Sigmoid colon (tissue), 7 donors: ENCODE results near the gene KRTAP10-3. TPM values are rescaled to one million over a fixed set of nuclear protein-coding genes. Genes with fewer than 3 reads are reported as not detected.
"Not testable (repeated sequence)": the region's sequence is repeated elsewhere in the genome, so short reads cannot be mapped to it uniquely, and the experiment has no call there.

ENCODE experiments used
- DNase-seq: peaks from one replicate; pipeline ENCODE4 v3.0.0-alpha.2; 2019
- H3K27ac ChIP-seq, 4 donors: fragments of 200-600 bp; sonication (generic); one replicate each; pipeline ENCODE4 v1.5.1; 2016 to 2019; ENCODE audit warnings: mild to moderate bottlenecking in 1 of 4
- H3K27me3 ChIP-seq, 3 donors: fragments of 200-600 bp; sonication (generic); one replicate each; pipeline ENCODE4 v1.5.1; 2019; ENCODE audit warnings: mild to moderate bottlenecking in 1 of 3
- H3K36me3 ChIP-seq, 4 donors: fragments of 200-600 bp; sonication (generic); one replicate each; pipeline ENCODE4 v1.5.1; 2016 to 2019
- H3K4me1 ChIP-seq, 4 donors: fragments of 200-600 bp; sonication (generic); one replicate each; pipeline ENCODE4 v1.5.1; 2017 to 2019
- H3K4me3 ChIP-seq, 4 donors: fragments of 200-600 bp; sonication (generic); one replicate each; pipeline ENCODE4 v1.5.1; 2017 to 2019; ENCODE audit warnings: mild to moderate bottlenecking in 2 of 4, moderate library complexity in 1 of 4
- H3K9me3 ChIP-seq, 4 donors: fragments of 200-600 bp in 3 of 4; sonication (generic) in 3 of 4; one replicate each; pipeline versions ENCODE4 v1.5.1 to v1.6.1; 2013 to 2019
- CTCF ChIP-seq, 4 experiments: fragments of 450-650 bp in 3 of 4; fragments of 200-600 bp in 1 of 4; IDR thresholded peaks; one replicate each; pipeline ENCODE4 v1.5.1; 2016 to 2019; ENCODE audit warnings: antibody characterized with exemption in 4 of 4, mild to moderate bottlenecking in 3 of 4, moderate library complexity in 2 of 4
- EP300 ChIP-seq, 4 donors: sonication (generic); formaldehyde crosslinking; IDR thresholded peaks; one replicate each; pipeline ENCODE4 v1.6.1; 2017; ENCODE audit warnings: antibody characterized with exemption in 4 of 4
- POLR2A ChIP-seq, 2 donors: fragments of 450-650 bp; IDR thresholded peaks; one replicate each; pipeline ENCODE4 v1.6.1; 2016; ENCODE audit warnings: antibody characterized with exemption in 2 of 2, mild to moderate bottlenecking in 2 of 2, moderate library complexity in 2 of 2
- POLR2AphosphoS5 ChIP-seq, 4 donors: sonication (generic); formaldehyde crosslinking; IDR thresholded peaks; one replicate each; pipeline ENCODE4 v1.6.1; 2017; ENCODE audit warnings: antibody characterized with exemption in 4 of 4
- WGBS, 2 donors: extraction: QIAGEN DNeasy Blood & Tissue Kit; methylation state at CpG; one replicate each; pipeline ENCODE4 v1.1.7; 2013; 5-methylcytosine and 5-hydroxymethylcytosine counted together
- intact Hi-C: fragments of 100-400 bp; cut with DNase I; formaldehyde crosslinking; loops from one replicate; pipeline ENCODE4 v1.15.1; 2023
- polyA plus RNA-seq, 3 donors: library from polyadenylated mRNA; stranded (reverse); fragments of 200-250 nt; gene quantifications; one replicate each; pipeline ENCODE4 v1.2.3, GENCODE V29; 2013
- total RNA-seq, 4 donors: library from RNA; depleted of rRNA; stranded (reverse); fragments of >200 nt; gene quantifications; one replicate each; pipeline ENCODE4 v1.1.0, GENCODE V29; 2016
- donor health status: healthy with polysubstance abuse.
- donor health status: Bipolar disorder and iron deficiency.
- donor health status: healthy.

KRTAP10-3 gene
- total and polyA plus RNA-seq, 7 donors, result 0.66 TPM; not detected in 6

GRCh38 chr21:44555200-44555875 is 3.3 kb downstream of the KRTAP10-3 start:
- Histone ChIP-seq H3K36me3 (no peaks in the 10 kb centered on the region), H3K27ac (no peak overlapping the region), H3K4me3 (no peak overlapping the region), H3K4me1 (no peaks in the 10 kb centered on the region), H3K27me3 (peaks cover 0 to 44% (median 0%) of the 10 kb centered on the region in 3 donors), H3K9me3 (peaks cover 0 to 3% (median 0%) of the 10 kb centered on the region in 4 donors)
- TF ChIP-seq POLR2A (IDR thresholded peaks at IDR 0.05) (no peak), POLR2AphosphoS5 (IDR thresholded peaks at IDR 0.05) (no peak), CTCF (IDR thresholded peaks at IDR 0.05) (no peak), EP300 (IDR thresholded peaks at IDR 0.05) (no peak)
- intact Hi-C loops, result no loop called here
- 83 to 84% methylated on average over 13 of the region's 13 CpGs for WGBS, 2 donors
- DNase-seq, result peak; percentile 41

- intact Hi-C loops, result no loop called here
- Histone ChIP-seq H3K4me1 (peaks cover 0 to 7% (median 4%) of the 10 kb centered on the region in 4 donors), H3K9me3 (peaks cover 0 to 3% (median 0%) of the 10 kb centered on the region in 4 donors), H3K27ac (no peak overlapping the region), H3K27me3 (peaks cover 0 to 56% (median 0%) of the 10 kb centered on the region in 3 donors), H3K4me3 (no peak overlapping the region), H3K36me3 (no peaks in the 10 kb centered on the region)
- TF ChIP-seq POLR2A (IDR thresholded peaks at IDR 0.05), result no peak
- no peak for DNase-seq
- WGBS, 2 donors, result 79 to 85% methylated on average over 13 of the region's 13 CpGs
Measured at GRCh38 chr21:44552681-44553080, 5.9 kb downstream of the KRTAP10-3 start.

GRCh38 chr21:44552136-44552535 is 6.5 kb downstream of the KRTAP10-3 start:
- Histone ChIP-seq H3K27ac (no peak overlapping the region), H3K4me3 (no peak overlapping the region), H3K9me3 (peaks cover 0 to 3% (median 0%) of the 10 kb centered on the region in 4 donors), H3K4me1 (peaks cover 0 to 7% (median 4%) of the 10 kb centered on the region in 4 donors), H3K27me3 (peaks cover 0 to 50% (median 0%) of the 10 kb centered on the region in 3 donors), H3K36me3 (no peaks in the 10 kb centered on the region)
- no peak for TF ChIP-seq EP300 (IDR thresholded peaks at IDR 0.05)
- TF ChIP-seq CTCF (IDR thresholded peaks at IDR 0.05), result no peak
- no peak for TF ChIP-seq POLR2A (IDR thresholded peaks at IDR 0.05)
- TF ChIP-seq POLR2AphosphoS5 (IDR thresholded peaks at IDR 0.05), result no peak
- WGBS, 2 donors, result 89 to 97% methylated on average over 6 of the region's 6 CpGs
- peak; percentile 39 for DNase-seq
- intact Hi-C loops, result no loop called here

GRCh38 chr21:44551340-44551961 is 7.1 kb downstream of the KRTAP10-3 start, which contains the start of gene KRTAP10-2:
Gene KRTAP10-2, minus strand, starts transcription at chr21:44551505. Its CDS starts 47 bp downstream, at chr21:44551458.
- peaks cover 0 to 7% (median 4%) of the 10 kb centered on the region in 4 donors for H3K4me1 ChIP-seq
- H3K27me3 ChIP-seq, result peaks cover 0 to 43% (median 0%) of the 10 kb centered on the region in 3 donors
- no peaks in the 10 kb centered on the region for H3K36me3 ChIP-seq
- H3K4me3 ChIP-seq, result no peak within 1 kb of the TSS
- no peak for DNase-seq
- peaks cover 0 to 7% (median 0%) of the 10 kb centered on the region in 4 donors for H3K9me3 ChIP-seq
- intact Hi-C loops, result no loop called here
- TF ChIP-seq EP300 (IDR thresholded peaks at IDR 0.05) (no peak), POLR2AphosphoS5 (IDR thresholded peaks at IDR 0.05) (no peak), CTCF (IDR thresholded peaks at IDR 0.05) (no peak)
- WGBS, 2 donors, result 41 to 70% methylated on average over 17 of the region's 17 CpGs
- H3K27ac ChIP-seq, result no peak within 1 kb of the TSS

- 53 to 70% methylated on average over 10 of the region's 10 CpGs for WGBS, 2 donors
- DNase-seq, result no peak
- intact Hi-C loops, result no loop called here
- H3K4me1 ChIP-seq, result peaks cover 0 to 7% (median 4%) of the 10 kb centered on the region in 4 donors
- H3K36me3 ChIP-seq, result no peaks in the 10 kb centered on the region
- H3K9me3 ChIP-seq, result peaks cover 0 to 9% (median 0%) of the 10 kb centered on the region in 4 donors
- H3K4me3 ChIP-seq, result no peak overlapping the region
- no peak overlapping the region for H3K27ac ChIP-seq
- peaks cover 0 to 37% (median 0%) of the 10 kb centered on the region in 3 donors for H3K27me3 ChIP-seq
- no peak for TF ChIP-seq CTCF (IDR thresholded peaks at IDR 0.05)
- TF ChIP-seq POLR2AphosphoS5 (IDR thresholded peaks at IDR 0.05), result no peak
- TF ChIP-seq POLR2A (IDR thresholded peaks at IDR 0.05), result no peak
- no peak for TF ChIP-seq EP300 (IDR thresholded peaks at IDR 0.05)
Measured at GRCh38 chr21:44550807-44551206, 7.8 kb downstream of the KRTAP10-3 start.

GRCh38 chr21:44550285-44550684 is 8.3 kb downstream of the KRTAP10-3 start:
- DNase-seq, H3K4me3 ChIP-seq, intact Hi-C loops, H3K9me3 ChIP-seq, H3K27ac ChIP-seq, H3K36me3 ChIP-seq, H3K4me1 ChIP-seq: not testable (repeated sequence)
- H3K27me3 ChIP-seq, result peaks cover 0 to 32% (median 0%) of the 10 kb centered on the region in 3 donors
- WGBS, 2 donors, result 50 to 59% methylated on average over 17 of the region's 17 CpGs
